Activated CD8-positive, alpha-beta T cell treated with anti-CD3 and anti-CD28 coated beads for 36 hours (primary cell): Measurements from ENCODE around the gene ADGRG7. TPM values are rescaled to one million over a fixed set of nuclear protein-coding genes. Genes with fewer than 3 reads are reported as not detected.

Experiments used
- ATAC-seq: fragments of 200-7000 bp; cut with Tn5 transposase; one replicate; pipeline ENCODE4 v1.10.0; 2021; ENCODE audit warnings: mild to moderate bottlenecking, moderate library complexity
- CTCF ChIA-PET: fragments of 350-600 bp; sonication (Branson Sonifier 250); formaldehyde crosslinking; loops from one replicate; lab custom pipeline; 2021; ENCODE audit warnings: antibody characterized with exemption; lab: Charles Lee
- POLR2A ChIA-PET: fragments of 350-600 bp; sonication (Branson Sonifier 250); formaldehyde crosslinking; loops from one replicate; lab custom pipeline; 2021; ENCODE audit warnings: antibody characterized with exemption; lab: Charles Lee
- DNase-seq: peaks from one replicate; pipeline ENCODE4 v3.0.0-alpha.2; 2020
- H3K27ac Mint-ChIP-seq: one replicate; pipeline ENCODE4 v1.8.0; 2021; ENCODE audit warnings: mild to moderate bottlenecking, mixed read lengths
- H3K27me3 Mint-ChIP-seq: one replicate; pipeline ENCODE4 v1.8.0; 2021; ENCODE audit warnings: mixed read lengths
- H3K36me3 Mint-ChIP-seq: one replicate; pipeline ENCODE4 v1.8.0; 2021; ENCODE audit warnings: low read depth, mixed read lengths
- H3K4me1 Mint-ChIP-seq: one replicate; pipeline ENCODE4 v1.8.0; 2021; ENCODE audit warnings: low read depth, mixed read lengths
- H3K4me3 Mint-ChIP-seq: one replicate; pipeline ENCODE4 v1.8.0; 2021; ENCODE audit warnings: mild to moderate bottlenecking, moderate library complexity, mixed read lengths
- H3K9me3 Mint-ChIP-seq: one replicate; pipeline ENCODE4 v1.8.0; 2021; ENCODE audit warnings: mixed read lengths
- CTCF ChIP-seq: fragments of 200-600 bp; IDR thresholded peaks from one replicate; pipeline ENCODE4 v1.8.0; 2022; ENCODE audit warnings: antibody characterized with exemption, mild to moderate bottlenecking
- intact Hi-C: fragments of 100-400 bp; cut with micrococcal nuclease; formaldehyde crosslinking; loops from one replicate; pipeline ENCODE4 v1.10.0; 2022
- total RNA-seq, 2 experiments: library from RNA; stranded (reverse); gene quantifications; one replicate each; pipeline ENCODE4 v1.2.3, GENCODE V29; 2021

The ADGRG7 gene
- total RNA-seq, 2 experiments from 2014 or later, result 21.2 to 24.7 TPM

- POLR2A ChIA-PET, result no interaction called here
- intact Hi-C loops, result no loop called here
- H3K4me1 Mint-ChIP-seq, result peaks cover 2% of the 10 kb centered on the region
- H3K27ac Mint-ChIP-seq, result no peak overlapping the region
- H3K9me3 Mint-ChIP-seq, result no peaks in the 10 kb centered on the region
- no peaks in the 10 kb centered on the region for H3K36me3 Mint-ChIP-seq
- H3K4me3 Mint-ChIP-seq, result no peak overlapping the region
- no peak for DNase-seq
- no peak for ATAC-seq
- peaks cover 2% of the 10 kb centered on the region for H3K27me3 Mint-ChIP-seq
- CTCF ChIA-PET, result no interaction called here
- no peak for TF ChIP-seq CTCF
These were observed 91.3 kb downstream of the ADGRG7 start for GRCh38 chr3:100700708-100701107.

- no peak overlapping the region for H3K27ac Mint-ChIP-seq
- intact Hi-C loops, result no loop called here
- peaks cover 2% of the 10 kb centered on the region for H3K27me3 Mint-ChIP-seq
- ATAC-seq, result no peak
- TF ChIP-seq CTCF, result no peak
- H3K4me3 Mint-ChIP-seq, result no peak overlapping the region
- CTCF ChIA-PET, result no interaction called here
- no peaks in the 10 kb centered on the region for H3K36me3 Mint-ChIP-seq
- DNase-seq, result no peak
- H3K9me3 Mint-ChIP-seq, result no peaks in the 10 kb centered on the region
- POLR2A ChIA-PET, result interaction anchor here (1.3 kb wide), 1 partner anchor 12 kb away, joined by 3 read pairs; no protein-coding TSS in a partner anchor
- H3K4me1 Mint-ChIP-seq, result peaks cover 2% of the 10 kb centered on the region
These were observed 92.9 kb downstream of the ADGRG7 start for GRCh38 chr3:100702082-100702979.

DNA sequence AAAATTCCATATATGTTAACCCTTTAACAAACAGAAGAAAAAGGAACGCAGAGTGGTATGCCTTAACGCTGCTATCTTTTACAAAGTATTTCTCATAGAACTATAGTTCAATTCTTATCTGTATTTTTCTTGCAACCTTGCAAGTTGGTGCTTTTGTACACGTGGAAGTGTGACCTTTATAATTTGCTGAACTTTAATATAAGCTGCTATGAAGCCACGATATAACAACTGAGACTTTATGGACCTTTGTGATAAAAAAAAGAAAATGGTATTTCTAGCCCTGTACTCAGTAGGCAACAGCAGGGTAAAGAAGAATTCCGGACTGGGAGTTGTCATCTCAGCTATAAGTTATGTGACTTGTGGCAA lies 93.6 kb downstream of the ADGRG7 start:
- intact Hi-C loops, result no loop called here
- DNase-seq (no peak), ATAC-seq (no peak)
- Mint-ChIP-seq H3K4me3 (no peak overlapping the region), H3K27ac (no peak overlapping the region), H3K9me3 (no peaks in the 10 kb centered on the region), H3K36me3 (no peaks in the 10 kb centered on the region), H3K4me1 (peaks cover 2% of the 10 kb centered on the region), H3K27me3 (peaks cover 2% of the 10 kb centered on the region)
- ChIA-PET CTCF (interaction anchor here (1.1 kb wide), 1 partner anchor 43 kb away, joined by 3 read pairs; no protein-coding TSS in a partner anchor), POLR2A (interaction anchor here (1.3 kb wide), 2 partner anchors 11 to 67 kb away, joined by 3 to 5 read pairs; no protein-coding TSS in a partner anchor)
- no peak for TF ChIP-seq CTCF

GRCh38 chr3:100703865-100704264 lies 94.5 kb downstream of the ADGRG7 start:
- POLR2A ChIA-PET, result interaction anchor here (1.3 kb wide), 2 partner anchors 10 to 68 kb away, joined by 3 to 5 read pairs; no protein-coding TSS in a partner anchor
- Mint-ChIP-seq H3K9me3 (no peaks in the 10 kb centered on the region), H3K27me3 (peaks cover 2% of the 10 kb centered on the region), H3K27ac (no peak overlapping the region), H3K36me3 (no peaks in the 10 kb centered on the region), H3K4me1 (peaks cover 7% of the 10 kb centered on the region), H3K4me3 (no peak overlapping the region)
- ATAC-seq, result no peak
- CTCF ChIA-PET, result interaction anchor here (1.1 kb wide), 1 partner anchor 44 kb away, joined by 3 read pairs; no protein-coding TSS in a partner anchor
- no peak for TF ChIP-seq CTCF
- no peak for DNase-seq
- intact Hi-C loops, result no loop called here

GRCh38 chr3:100706365-100706764 lies 97.0 kb downstream of the ADGRG7 start:
- Mint-ChIP-seq H3K36me3 (peaks cover 11% of the 10 kb centered on the region), H3K9me3 (peaks cover 2% of the 10 kb centered on the region), H3K4me3 (no peak overlapping the region), H3K4me1 (peaks cover 18% of the 10 kb centered on the region), H3K27me3 (peaks cover 2% of the 10 kb centered on the region), H3K27ac (no peak overlapping the region)
- intact Hi-C loops, result loop anchor here (5.0 kb wide), 1 partner anchor 69 kb away; no protein-coding TSS in a partner anchor
- no peak for TF ChIP-seq CTCF
- no peak for DNase-seq
- no peak for ATAC-seq
- CTCF ChIA-PET, result interaction anchor here (1.0 to 3.6 kb wide), 9 partner anchors 8 to 389 kb away, joined by 3 to 17 read pairs (median 3); no protein-coding TSS in a partner anchor
- POLR2A ChIA-PET, result interaction anchor here (1.0 to 1.9 kb wide), 2 partner anchors 20 to 41 kb away, joined by 3 to 6 read pairs; no protein-coding TSS in a partner anchor
